Caco-2 (cell line): ENCODE data around the gene GDI1. TPM values are rescaled to one million over a fixed set of nuclear protein-coding genes. Genes with fewer than 3 reads are reported as not detected.

Source experiments
- BruUV-seq: library from RNA; stranded (reverse); fragments of 400-500 nt; replicated peaks from 2 replicates; lab custom pipeline; 2021; lab: Mats Ljungman, UMichigan
- CTCF ChIA-PET: fragments of 300-600 bp; sonication (Branson Sonifier 250); formaldehyde crosslinking; loops from one replicate; lab custom pipeline; 2022; ENCODE audit warnings: antibody characterized with exemption; lab: Charles Lee
- POLR2A ChIA-PET: fragments of 300-600 bp; sonication (Branson Sonifier 250); formaldehyde crosslinking; loops from one replicate; lab custom pipeline; 2022; ENCODE audit warnings: antibody characterized with exemption; lab: Charles Lee
- DNase-seq, 2 experiments: peaks; one replicate each; pipeline versions ENCODE4 v3.0.0 to v3.0.0-alpha.2; 2020 to 2022
- H3K27me3 ChIP-seq: replicated peaks from 2 replicates; pipeline ENCODE4 v1.6.0; 2011; ENCODE audit warnings: low read length; ENCODE audit not compliant: control insufficient read depth, insufficient read depth
- H3K36me3 ChIP-seq: 2 replicates; pipeline ENCODE4 v1.5.1; 2011; ENCODE audit warnings: low read length; ENCODE audit not compliant: control insufficient read depth, insufficient read depth
- H3K4me1 ChIP-seq: fragments of 250-450 bp; sonication (Bioruptor Pico); 2 replicates; pipeline ENCODE4 v1.5.1; 2020; ENCODE audit warnings: mild to moderate bottlenecking
- H3K4me3 ChIP-seq: 2 replicates; pipeline ENCODE4 v1.5.1; 2011; ENCODE audit warnings: low read depth, mild to moderate bottlenecking, control low read depth, low read length
- H3K9me3 ChIP-seq: fragments of 250-450 bp; sonication (Bioruptor Pico); 2 replicates; pipeline ENCODE4 v1.5.1; 2020; ENCODE audit warnings: mild to moderate bottlenecking, moderate library complexity
- H3K27ac Mint-ChIP-seq: one replicate; pipeline ENCODE4 v1.8.0; 2022; ENCODE audit warnings: mixed read lengths; ENCODE audit not compliant: unreplicated experiment
- H3K27me3 Mint-ChIP-seq: one replicate; pipeline ENCODE4 v1.8.0; 2022; ENCODE audit warnings: mixed read lengths; ENCODE audit not compliant: insufficient read depth, unreplicated experiment
- H3K36me3 Mint-ChIP-seq: one replicate; pipeline ENCODE4 v1.8.0; 2022; ENCODE audit warnings: mild to moderate bottlenecking, mixed read lengths; ENCODE audit not compliant: insufficient read depth, unreplicated experiment
- H3K4me1 Mint-ChIP-seq: one replicate; pipeline ENCODE4 v1.8.0; 2022; ENCODE audit warnings: low read depth, mixed read lengths; ENCODE audit not compliant: unreplicated experiment
- H3K4me3 Mint-ChIP-seq: one replicate; pipeline ENCODE4 v1.8.0; 2022; ENCODE audit warnings: mild to moderate bottlenecking, moderate library complexity, mixed read lengths; ENCODE audit not compliant: unreplicated experiment
- H3K9me3 Mint-ChIP-seq: one replicate; pipeline ENCODE4 v1.8.0; 2022; ENCODE audit warnings: mixed read lengths; ENCODE audit not compliant: unreplicated experiment
- intact Hi-C: fragments of 100-400 bp; cut with micrococcal nuclease; formaldehyde crosslinking; loops from one replicate; pipeline ENCODE4 v1.10.0; 2022; ENCODE audit not compliant: unreplicated experiment
- total RNA-seq: library from RNA; stranded (reverse); gene quantifications from 2 replicates; pipeline ENCODE4 v1.2.3, GENCODE V29; 2022
- TF ChIP-seq, protein P1 (sequence below), 2 experiments: fragments of 200-600 bp in 1 of 2; IDR thresholded peaks; 1 replicate in 1 of 2; 2 replicates in 1 of 2; pipeline versions ENCODE4 v1.5.1 to v1.8.0; 2011 to 2022; ENCODE audit warnings: antibody characterized with exemption in 1 of 2, control low read depth in 1 of 2, inconsistent platforms in 1 of 2, low read depth in 1 of 2, low read length in 1 of 2, mild to moderate bottlenecking in 1 of 2, moderate library complexity in 1 of 2; ENCODE audit not compliant: insufficient read depth in 1 of 2, severe bottlenecking in 1 of 2, unreplicated experiment in 1 of 2

GDI1 gene
- total RNA-seq, 1 experiment from 2014 or later = 68.7 TPM

- no peaks in the 10 kb centered on the region for H3K9me3 ChIP-seq
- H3K36me3 ChIP-seq = no peaks in the 10 kb centered on the region
- intact Hi-C loops = no loop called here
- DNase-seq = no peak
- ChIA-PET POLR2A (no interaction called here), CTCF (no interaction called here)
- no peak overlapping the region for H3K4me3 ChIP-seq
- no peak overlapping the region for H3K27ac Mint-ChIP-seq
- TF ChIP-seq, protein P1, sequence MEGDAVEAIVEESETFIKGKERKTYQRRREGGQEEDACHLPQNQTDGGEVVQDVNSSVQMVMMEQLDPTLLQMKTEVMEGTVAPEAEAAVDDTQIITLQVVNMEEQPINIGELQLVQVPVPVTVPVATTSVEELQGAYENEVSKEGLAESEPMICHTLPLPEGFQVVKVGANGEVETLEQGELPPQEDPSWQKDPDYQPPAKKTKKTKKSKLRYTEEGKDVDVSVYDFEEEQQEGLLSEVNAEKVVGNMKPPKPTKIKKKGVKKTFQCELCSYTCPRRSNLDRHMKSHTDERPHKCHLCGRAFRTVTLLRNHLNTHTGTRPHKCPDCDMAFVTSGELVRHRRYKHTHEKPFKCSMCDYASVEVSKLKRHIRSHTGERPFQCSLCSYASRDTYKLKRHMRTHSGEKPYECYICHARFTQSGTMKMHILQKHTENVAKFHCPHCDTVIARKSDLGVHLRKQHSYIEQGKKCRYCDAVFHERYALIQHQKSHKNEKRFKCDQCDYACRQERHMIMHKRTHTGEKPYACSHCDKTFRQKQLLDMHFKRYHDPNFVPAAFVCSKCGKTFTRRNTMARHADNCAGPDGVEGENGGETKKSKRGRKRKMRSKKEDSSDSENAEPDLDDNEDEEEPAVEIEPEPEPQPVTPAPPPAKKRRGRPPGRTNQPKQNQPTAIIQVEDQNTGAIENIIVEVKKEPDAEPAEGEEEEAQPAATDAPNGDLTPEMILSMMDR (IDR thresholded peaks at IDR 0.05; ENCODE audit: insufficient read depth in 1 of 2, low read depth in 1 of 2, low read length in 1 of 2, severe bottlenecking in 1 of 2, unreplicated experiment in 1 of 2) = no peak
- H3K9me3 Mint-ChIP-seq = no peaks in the 10 kb centered on the region
- peaks cover 11% of the 10 kb centered on the region for H3K36me3 Mint-ChIP-seq
- no peaks in the 10 kb centered on the region for H3K27me3 Mint-ChIP-seq
- H3K4me1 Mint-ChIP-seq = peaks cover 14% of the 10 kb centered on the region
- no peak overlapping the region for H3K4me3 Mint-ChIP-seq
- no peaks in the 10 kb centered on the region for H3K27me3 ChIP-seq
- BruUV-seq = no TSS peak
- H3K4me1 ChIP-seq = peaks cover 10% of the 10 kb centered on the region; the same call in 1 of the 2 replicates
Observed at GRCh38 chrX:154431341-154431740, 5.6 kb upstream of the GDI1 start.

- no TSS peak for BruUV-seq
Observed at GRCh38 chrX:154432210-154432609, 4.7 kb upstream of the GDI1 start.

DNA sequence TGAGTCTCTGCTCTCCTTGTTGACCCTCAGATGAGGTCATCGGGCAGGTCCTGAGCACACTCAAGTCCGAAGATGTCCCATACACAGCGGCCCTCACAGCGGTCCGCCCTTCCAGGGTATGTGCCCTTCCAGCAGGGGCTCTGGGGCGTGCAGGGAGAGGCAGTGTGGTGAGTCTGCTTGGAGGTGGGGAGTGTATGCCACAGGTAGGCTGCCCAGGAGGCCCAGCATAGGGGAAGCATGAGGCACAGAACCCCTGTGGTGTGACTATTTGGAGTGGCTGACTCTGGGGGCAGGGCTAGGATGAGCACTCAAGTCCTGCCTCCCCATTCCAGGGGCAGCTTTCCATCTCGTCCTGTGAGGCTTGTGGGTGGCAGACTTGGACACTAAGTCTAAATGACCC, 3.3 kb upstream of the GDI1 start:
- Histone ChIP-seq H3K36me3 (no peaks in the 10 kb centered on the region), H3K9me3 (no peaks in the 10 kb centered on the region), H3K4me3 (no peak overlapping the region), H3K27me3 (no peaks in the 10 kb centered on the region), H3K4me1 (peaks cover 10% of the 10 kb centered on the region; the same call in 1 of the 2 replicates)
- POLR2A ChIA-PET = no interaction called here
- TF ChIP-seq, protein P1 (IDR thresholded peaks at IDR 0.05; ENCODE audit: insufficient read depth in 1 of 2, low read depth in 1 of 2, low read length in 1 of 2, severe bottlenecking in 1 of 2, unreplicated experiment in 1 of 2) = no peak
- no TSS peak for BruUV-seq
- H3K27me3 Mint-ChIP-seq = no peaks in the 10 kb centered on the region
- H3K9me3 Mint-ChIP-seq = no peaks in the 10 kb centered on the region
- no peak for DNase-seq
- H3K27ac Mint-ChIP-seq = no peak overlapping the region
- H3K36me3 Mint-ChIP-seq = peaks cover under 1% of the 10 kb centered on the region
- intact Hi-C loops = no loop called here
- CTCF ChIA-PET = no interaction called here
- H3K4me1 Mint-ChIP-seq = peaks cover 7% of the 10 kb centered on the region
- no peak overlapping the region for H3K4me3 Mint-ChIP-seq

More at GRCh38 chrX:154432210-154432609, 4.7 kb upstream of the GDI1 start:
- DNase-seq = no peak
- H3K27me3 ChIP-seq = no peaks in the 10 kb centered on the region
- Mint-ChIP-seq H3K9me3 (no peaks in the 10 kb centered on the region), H3K36me3 (peaks cover 11% of the 10 kb centered on the region), H3K4me1 (peaks cover 14% of the 10 kb centered on the region), H3K27ac (no peak overlapping the region), H3K27me3 (no peaks in the 10 kb centered on the region), H3K4me3 (no peak overlapping the region)
- peaks cover 10% of the 10 kb centered on the region; the same call in 1 of the 2 replicates for H3K4me1 ChIP-seq
- ChIA-PET CTCF (no interaction called here), POLR2A (no interaction called here)
- intact Hi-C loops = no loop called here
- no peaks in the 10 kb centered on the region for H3K36me3 ChIP-seq
- H3K9me3 ChIP-seq = no peaks in the 10 kb centered on the region
- TF ChIP-seq, protein P1 (IDR thresholded peaks at IDR 0.05; ENCODE audit: insufficient read depth in 1 of 2, low read depth in 1 of 2, low read length in 1 of 2, severe bottlenecking in 1 of 2, unreplicated experiment in 1 of 2) = no peak
- H3K4me3 ChIP-seq = no peak overlapping the region
